GM12878 (cell line): Measurements from ENCODE around the gene YIF1A. TPM values are rescaled to one million over a fixed set of nuclear protein-coding genes. Genes with fewer than 3 reads are reported as not detected.
A peak's percentile ranks its signal among the peaks of the same experiment; 100 is the strongest.

ENCODE experiments used
- ATAC-seq: fragments of 200-7000 bp; cut with Tn5 transposase; 3 replicates; pipeline ENCODE4 v1.9.1; 2020; ENCODE audit warnings: mild to moderate bottlenecking, moderate library complexity
- BruUV-seq: library from RNA; stranded (reverse); fragments of 400-500 nt; replicated peaks from 2 replicates; lab custom pipeline; 2021; lab: Mats Ljungman, UMichigan
- CTCF ChIA-PET: fragments of 300-600 bp; sonication (Branson Sonifier 250); formaldehyde crosslinking; extraction: SDS; loops from one replicate; lab custom pipeline; 2021; ENCODE audit warnings: inconsistent platforms; lab: Yijun Ruan, JAX
- POLR2A ChIA-PET: fragments of 350-600 bp; formaldehyde crosslinking; extraction: SDS; loops from one replicate; lab custom pipeline; 2021; ENCODE audit warnings: inconsistent platforms; lab: Charles Lee
- RAD21 ChIA-PET: fragments of 300-600 bp; sonication (Branson Sonifier 250); formaldehyde crosslinking; loops from one replicate; lab custom pipeline; 2023; ENCODE audit warnings: antibody characterized with exemption; ENCODE audit not compliant: unreplicated experiment; lab: Charles Lee
- SMC1A ChIA-PET: fragments of 300-600 bp; sonication (Branson Sonifier 250); formaldehyde crosslinking; loops from one replicate; lab custom pipeline; 2023; ENCODE audit not compliant: unreplicated experiment, uncharacterized antibody; lab: Charles Lee
- DNase-seq: peaks from one replicate; pipeline ENCODE4 v3.0.0-alpha.2; 2011; ENCODE audit warnings: low read depth, low spot score
- FAIRE-seq: peaks from 3 replicates; lab custom pipeline; 2011; peaks lifted over from hg19 to GRCh38; lab: Jason Lieb, UNC
- H2AFZ ChIP-seq: 2 replicates; pipeline ENCODE4 v1.6.0; 2011; ENCODE audit warnings: low read depth, low read length, control low read depth; ENCODE audit not compliant: control insufficient read depth
- H3K27ac ChIP-seq: 2 replicates; pipeline ENCODE4 v1.5.1; 2011; ENCODE audit warnings: control low read depth; ENCODE audit not compliant: control insufficient read depth, insufficient read depth
- H3K27me3 ChIP-seq, 2 experiments: replicated peaks in 1 of 2; 2 replicates each; pipeline versions ENCODE4 v1.6.0 to v1.6.1; 2011; ENCODE audit warnings: low read length in 1 of 2; ENCODE audit not compliant: control insufficient read depth in 2 of 2, insufficient read depth in 2 of 2
- H3K36me3 ChIP-seq, 2 experiments: 2 replicates each; pipeline ENCODE4 v1.5.1; 2011; ENCODE audit warnings: low read length in 1 of 2; ENCODE audit not compliant: control insufficient read depth in 2 of 2, insufficient read depth in 2 of 2
- H3K4me1 ChIP-seq: 2 replicates; pipeline ENCODE4 v1.6.1; 2011; ENCODE audit warnings: mild to moderate bottlenecking, low read length, moderate library complexity, mixed read lengths; ENCODE audit not compliant: control insufficient read depth, insufficient read depth
- H3K4me2 ChIP-seq: 2 replicates; pipeline ENCODE4 v1.6.0; 2011; ENCODE audit warnings: control low read depth; ENCODE audit not compliant: control insufficient read depth, insufficient read depth
- H3K4me3 ChIP-seq: fragments of 200-600 bp; sonication (generic); 2 replicates; pipeline ENCODE4 v1.5.1; 2016
- H3K79me2 ChIP-seq: 2 replicates; pipeline ENCODE4 v1.6.0; 2011; ENCODE audit warnings: low read length; ENCODE audit not compliant: control insufficient read depth, insufficient read depth
- H3K9ac ChIP-seq: 2 replicates; pipeline ENCODE4 v1.8.0; 2011; ENCODE audit warnings: low read length, control low read depth, mixed read lengths; ENCODE audit not compliant: control insufficient read depth, insufficient read depth
- H3K9me3 ChIP-seq: replicated peaks from 3 replicates; pipeline ENCODE4 v1.5.1; 2011; ENCODE audit warnings: mild to moderate bottlenecking, low read length; ENCODE audit not compliant: control insufficient read depth, insufficient read depth
- H4K20me1 ChIP-seq: 2 replicates; pipeline ENCODE4 v1.6.0; 2011; ENCODE audit not compliant: control insufficient read depth, insufficient read depth
- CHD1 ChIP-seq: IDR thresholded peaks from 2 replicates; pipeline ENCODE4 v1.6.1; 2012; ENCODE audit warnings: low read depth, low read length, improper control_type of control experiment
- ELK1 ChIP-seq: IDR thresholded peaks from 2 replicates; pipeline ENCODE4 v1.6.1; 2012; ENCODE audit warnings: low read depth, low read length, improper control_type of control experiment
- IKZF1 ChIP-seq: fragments of 450-650 bp; conservative IDR thresholded peaks from 2 replicates; pipeline ENCODE4 v1.6.1; 2017; ENCODE audit warnings: antibody characterized with exemption, mild to moderate bottlenecking
- IRF4 ChIP-seq: IDR thresholded peaks from 2 replicates; pipeline ENCODE4 v1.6.1; 2011; ENCODE audit warnings: low read depth, low read length
- IRF5 ChIP-seq: fragments of 450-650 bp; IDR thresholded peaks from 2 replicates; pipeline ENCODE4 v1.6.1; 2017; ENCODE audit warnings: borderline replicate concordance
- JUNB ChIP-seq: IDR thresholded peaks from 2 replicates; pipeline ENCODE4 v1.6.1; 2016; ENCODE audit warnings: antibody characterized with exemption, mild to moderate bottlenecking
- NFYA ChIP-seq: IDR thresholded peaks from 2 replicates; pipeline ENCODE4 v1.6.1; 2011; ENCODE audit warnings: low read depth, mild to moderate bottlenecking, low read length, improper control_type of control experiment, borderline replicate concordance
- NR2C2 ChIP-seq: IDR thresholded peaks from 2 replicates; pipeline ENCODE4 v1.6.1; 2011; ENCODE audit warnings: borderline replicate concordance, low read depth; ENCODE audit not compliant: control insufficient read depth, insufficient read length
- PKNOX1 ChIP-seq: fragments of 450-650 bp; IDR thresholded peaks from 2 replicates; pipeline ENCODE4 v1.6.1; 2016; ENCODE audit warnings: mild to moderate bottlenecking
- POLR2A ChIP-seq: IDR thresholded peaks from 2 replicates; pipeline ENCODE4 v1.6.1; 2011; ENCODE audit warnings: low read depth, mild to moderate bottlenecking, low read length
- POLR2AphosphoS2 ChIP-seq: IDR thresholded peaks from 2 replicates; pipeline ENCODE4 v1.6.1; 2011; ENCODE audit warnings: low read depth, mild to moderate bottlenecking, low read length, improper control_type of control experiment, moderate library complexity
- POU2F2 ChIP-seq: IDR thresholded peaks from 3 replicates; pipeline ENCODE4 v1.6.1; 2011; ENCODE audit warnings: low read depth, mild to moderate bottlenecking, low read length, borderline replicate concordance
- RAD51 ChIP-seq: fragments of 450-650 bp; IDR thresholded peaks from 2 replicates; pipeline ENCODE4 v1.6.1; 2016; ENCODE audit warnings: moderate library complexity, mild to moderate bottlenecking, inconsistent platforms
- SMARCA5 ChIP-seq: fragments of 450-650 bp; IDR thresholded peaks from 2 replicates; pipeline ENCODE4 v1.6.1; 2017; ENCODE audit warnings: mild to moderate bottlenecking
- USF2 ChIP-seq: IDR thresholded peaks from 2 replicates; pipeline ENCODE4 v1.6.1; 2011; ENCODE audit warnings: low read depth, low read length, improper control_type of control experiment, borderline replicate concordance
- ZNF274 ChIP-seq: IDR thresholded peaks from one replicate; pipeline ENCODE4 v1.8.0; 2011; ENCODE audit not compliant: insufficient read length, insufficient read depth
- ZNF592 ChIP-seq: fragments of 450-650 bp; IDR thresholded peaks from 2 replicates; pipeline ENCODE4 v1.6.1; 2017; ENCODE audit warnings: mild to moderate bottlenecking, moderate library complexity
- WGBS: methylation state at CpG from one replicate; pipeline ENCODE4 v1.1.6; 2016; ENCODE audit warnings: low lambda C conversion rate; ENCODE audit not compliant: insufficient replicate concordance, insufficient coverage; ENCODE audit errors: missing lambda C conversion rate; 5-methylcytosine and 5-hydroxymethylcytosine counted together
- in situ Hi-C: fragments of 300-500 bp; cut with MboI; formaldehyde crosslinking; loops from 9 replicates; pipeline ENCODE4 v1.14.3; 2018; ENCODE audit warnings: mixed read lengths
- intact Hi-C: fragments of 100-400 bp; cut with micrococcal nuclease; formaldehyde crosslinking; loops from one replicate; pipeline ENCODE4 v1.14.2; 2022; ENCODE audit not compliant: unreplicated experiment
- polyA plus RNA-seq, 11 experiments: library from polyadenylated mRNA; depleted of rRNA in 4 of 11; unstranded in 6 of 11; stranded (reverse) in 5 of 11; fragments of >200 nt; fragmentation: Nextera tagmentation in 4 of 11; fragmentation: Illumina TruSeq in 1 of 11; extraction: Ambion mirVana in 4 of 11; extraction: Trizol in 1 of 11; gene quantifications; 1 replicate in 1 of 11; 2 replicates in 10 of 11; pipeline versions ENCODE4 v1.2.1 to v1.2.3, GENCODE V29; 2011 to 2016; ENCODE audit warnings: inconsistent platforms in 2 of 11, missing spikeins in 2 of 11, low read depth in 1 of 11
- total RNA-seq, 4 experiments: library from RNA; depleted of rRNA in 3 of 4; stranded (reverse); fragments of >200 nt in 3 of 4; fragmentation: Illumina TruSeq in 1 of 4; extraction: Trizol in 1 of 4; gene quantifications; 2 replicates each; pipeline versions ENCODE4 v1.2.1 to v1.2.3, GENCODE V29; 2013 to 2021

Gene YIF1A
- total and polyA plus RNA-seq, 10 of the 15 experiments (the other 5 are each of a cell fraction or from before 2014, with no cell fraction given) = 6.6 to 128 (median 71.7) TPM

GRCh38 chr11:66280428-66280827 is 8.5 kb downstream of the YIF1A start:
- no peak for DNase-seq
- H3K9me3 ChIP-seq = no peaks in the 10 kb centered on the region
- peaks cover 12% of the 10 kb centered on the region for H3K4me1 ChIP-seq
- H4K20me1 ChIP-seq = no peaks in the 10 kb centered on the region; the same call in 1 of the 2 replicates
- no peak overlapping the region for H3K9ac ChIP-seq
- no peaks in the 10 kb centered on the region for H3K79me2 ChIP-seq
- in situ Hi-C loops (no loop called here), intact Hi-C loops (no loop called here)
- H3K27ac ChIP-seq = no peak overlapping the region
- peaks cover 0 to 9% of the 10 kb centered on the region in 2 experiments for H3K36me3 ChIP-seq
- 91% methylated on average over 8 of the region's 14 CpGs for WGBS
- RAD21 ChIA-PET = interaction anchor here (1.0 to 1.7 kb wide), 2 partner anchors 12 to 26 kb away, joined by 4 to 9 read pairs; partner anchors contain the start of gene RAB1B
- no peak overlapping the region for H2AFZ ChIP-seq
- no peak overlapping the region for H3K4me2 ChIP-seq
- TF ChIP-seq JUNB = no peak
- TF ChIP-seq ZNF592 = no peak
- no peak for TF ChIP-seq POLR2AphosphoS2
- no peak for TF ChIP-seq NR2C2
- no peak for TF ChIP-seq NFYA
- TF ChIP-seq POU2F2 = no peak
- no peak for TF ChIP-seq IKZF1
- TF ChIP-seq IRF5 = no peak
- no peak for TF ChIP-seq RAD51
- TF ChIP-seq IRF4 = no peak
- TF ChIP-seq USF2 = no peak
- peak; percentile 43; the same call in 1 of the 2 replicates for TF ChIP-seq PKNOX1
- no peak for TF ChIP-seq CHD1
- TF ChIP-seq SMARCA5 = no peak
- TF ChIP-seq ZNF274 = no peak
- TF ChIP-seq ELK1 = no peak
- peak; percentile 60 for TF ChIP-seq POLR2A
- no peak for ATAC-seq
- H3K4me3 ChIP-seq = no peak overlapping the region
- no peak for FAIRE-seq
- H3K27me3 ChIP-seq = no peaks in the 10 kb centered on the region
- POLR2A ChIA-PET = interaction anchor here (1.0 to 2.0 kb wide), 3 partner anchors 9 to 12 kb away, joined by 4 to 7 read pairs (median 5); partner anchors contain the start of genes RAB1B and YIF1A
- CTCF ChIA-PET = interaction anchor here (0.8 to 3.3 kb wide), 5 partner anchors 8 to 59 kb away, joined by 3 to 29 read pairs (median 7); partner anchors contain the start of genes RIN1 and YIF1A
- SMC1A ChIA-PET = interaction anchor here (1.0 to 3.4 kb wide), 2 partner anchors 9 to 13 kb away, joined by 3 to 10 read pairs; partner anchors contain the start of gene RAB1B
- no TSS peak for BruUV-seq
